ENCODE results near the gene PRTN3.

The PRTN3 gene

DNA sequence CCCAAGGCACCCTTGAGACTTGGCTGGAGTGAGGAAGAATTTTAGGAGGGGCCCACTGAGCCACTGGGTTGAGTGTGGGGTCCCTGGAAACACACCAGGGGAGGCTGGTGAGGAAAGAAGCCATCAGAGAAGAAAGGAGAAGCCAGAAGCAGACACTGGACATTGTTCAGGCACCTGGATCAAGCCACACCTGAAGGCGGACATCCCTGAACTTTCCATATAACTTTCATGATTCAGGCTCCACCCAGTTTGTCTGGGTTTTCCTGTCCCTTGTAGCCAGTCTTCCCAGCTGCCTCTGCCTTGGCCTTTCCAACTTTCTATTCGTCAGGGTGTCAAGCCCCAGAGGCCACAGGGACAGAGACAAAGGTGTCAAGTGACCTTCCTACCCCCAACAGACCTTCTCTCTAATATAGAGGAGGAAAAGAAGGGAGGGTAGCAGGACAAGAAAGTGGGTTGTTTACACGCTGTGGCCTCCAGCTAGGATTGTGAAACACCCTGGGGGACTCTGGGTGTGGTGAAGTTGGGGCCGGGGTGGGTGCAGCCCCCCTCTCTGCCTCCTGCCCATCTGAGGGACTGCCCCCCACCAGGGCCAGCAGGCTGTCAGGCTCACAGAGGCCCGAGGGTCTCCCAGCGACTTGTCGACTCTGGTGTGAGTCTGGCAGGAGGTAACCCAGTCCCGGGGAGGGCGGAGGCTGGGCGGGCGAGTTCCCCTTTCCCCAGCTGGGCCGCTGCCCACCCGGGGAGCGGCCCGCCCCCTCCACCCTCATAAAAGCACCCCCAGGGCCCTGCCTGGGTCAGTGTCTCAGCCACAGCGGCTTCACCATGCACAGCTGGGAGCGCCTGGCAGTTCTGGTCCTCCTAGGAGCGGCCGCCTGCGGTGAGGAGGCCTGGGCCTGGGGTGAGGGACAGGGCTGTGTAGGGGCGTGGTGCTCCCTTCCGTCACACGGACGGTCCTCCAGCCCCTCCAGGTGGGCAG is 18.4 kb downstream of the PRTN3 start, which contains the start of gene CFD:
Gene CFD (plus strand): TSS at position 797 of the 976 bp plus-strand sequence. CDS start 26 bp downstream, at position 823.
- H3K27me3 Mint-ChIP-seq = peaks cover 7% of the 10 kb centered on the region
- H3K4me3 Mint-ChIP-seq = no peak within 1 kb of the TSS
- peaks cover 13% of the 10 kb centered on the region for H3K4me1 Mint-ChIP-seq (ENCODE audit: low read depth)
- no peak within 1 kb of the TSS for H3K27ac Mint-ChIP-seq
- H3K36me3 Mint-ChIP-seq (ENCODE audit: low read depth) = no peaks in the 10 kb centered on the region
- H3K9me3 Mint-ChIP-seq = no peaks in the 10 kb centered on the region

DNA sequence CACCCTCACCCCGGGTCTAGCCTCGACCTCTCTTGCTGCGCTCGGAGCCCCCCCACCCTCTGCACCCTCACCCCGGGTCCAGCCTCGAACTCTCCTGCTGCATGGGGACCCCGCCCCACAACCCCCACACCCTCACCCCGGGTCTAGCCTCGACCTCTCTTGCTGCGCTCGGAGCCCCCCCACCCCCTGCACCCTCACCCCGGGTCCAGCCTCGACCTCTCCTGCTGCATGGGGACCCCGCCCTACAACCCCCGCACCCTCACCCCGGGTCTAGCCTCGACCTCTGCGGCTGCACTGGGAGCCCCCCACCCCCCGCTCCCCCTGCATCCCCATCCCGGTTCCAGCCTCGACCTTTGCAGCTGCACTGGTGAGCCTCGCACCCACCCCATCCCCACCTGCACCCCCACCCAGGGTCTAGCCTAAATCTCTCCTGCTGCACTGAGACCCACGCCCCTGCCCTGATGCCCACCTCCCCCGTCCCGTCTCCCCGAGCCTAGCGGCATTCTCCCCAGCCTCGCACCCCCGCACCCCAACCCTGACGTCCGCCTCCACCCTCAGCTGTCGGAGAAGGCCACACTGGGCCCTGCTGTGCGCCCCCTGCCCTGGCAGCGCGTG is 20.4 kb downstream of the PRTN3 start:
- Mint-ChIP-seq H3K27ac (no peak overlapping the region), H3K4me3 (no peak overlapping the region), H3K36me3 (ENCODE audit: low read depth) (no peaks in the 10 kb centered on the region), H3K9me3 (no peaks in the 10 kb centered on the region), H3K27me3 (peaks cover 7% of the 10 kb centered on the region), H3K4me1 (ENCODE audit: low read depth) (peaks cover 13% of the 10 kb centered on the region)

DNA sequence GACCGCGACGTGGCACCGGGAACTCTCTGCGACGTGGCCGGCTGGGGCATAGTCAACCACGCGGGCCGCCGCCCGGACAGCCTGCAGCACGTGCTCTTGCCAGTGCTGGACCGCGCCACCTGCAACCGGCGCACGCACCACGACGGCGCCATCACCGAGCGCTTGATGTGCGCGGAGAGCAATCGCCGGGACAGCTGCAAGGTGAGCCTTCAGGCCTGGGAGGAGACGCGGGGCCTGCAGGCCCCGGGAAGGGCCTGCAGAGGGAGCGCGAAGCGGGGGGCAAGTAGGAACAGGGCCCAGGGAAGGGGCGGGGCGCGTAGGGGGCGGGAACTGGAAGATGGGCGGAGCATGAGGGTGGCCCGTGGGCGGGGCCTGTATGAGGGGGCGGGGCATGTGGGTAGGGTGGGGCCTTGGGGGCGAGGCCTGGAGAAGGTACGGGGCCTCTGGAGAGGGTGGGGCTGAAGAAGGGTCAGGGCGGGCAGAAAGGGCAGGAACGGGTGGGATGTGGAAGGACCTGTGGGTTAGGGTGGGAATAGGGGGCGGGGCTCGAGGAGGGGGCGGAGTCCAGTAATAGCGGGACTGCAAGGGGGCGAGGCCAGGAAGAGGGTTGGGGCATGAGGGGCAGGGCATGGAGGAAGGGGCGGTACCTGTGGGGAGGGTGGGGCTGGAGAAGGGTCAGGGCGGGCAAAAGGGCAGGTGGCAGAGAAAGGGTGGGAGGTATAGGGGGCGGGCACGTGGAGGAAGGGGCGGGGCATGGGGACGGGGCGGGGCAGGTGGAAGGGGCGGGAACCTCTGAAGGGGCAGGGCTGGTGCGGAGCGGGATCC is 21.2 kb downstream of the PRTN3 start:
- H3K4me3 Mint-ChIP-seq = no peak overlapping the region
- peaks cover 7% of the 10 kb centered on the region for H3K27me3 Mint-ChIP-seq
- peaks cover 13% of the 10 kb centered on the region for H3K4me1 Mint-ChIP-seq (ENCODE audit: low read depth)
- H3K36me3 Mint-ChIP-seq (ENCODE audit: low read depth) = no peaks in the 10 kb centered on the region
- H3K9me3 Mint-ChIP-seq = no peaks in the 10 kb centered on the region
- H3K27ac Mint-ChIP-seq = no peak overlapping the region

DNA sequence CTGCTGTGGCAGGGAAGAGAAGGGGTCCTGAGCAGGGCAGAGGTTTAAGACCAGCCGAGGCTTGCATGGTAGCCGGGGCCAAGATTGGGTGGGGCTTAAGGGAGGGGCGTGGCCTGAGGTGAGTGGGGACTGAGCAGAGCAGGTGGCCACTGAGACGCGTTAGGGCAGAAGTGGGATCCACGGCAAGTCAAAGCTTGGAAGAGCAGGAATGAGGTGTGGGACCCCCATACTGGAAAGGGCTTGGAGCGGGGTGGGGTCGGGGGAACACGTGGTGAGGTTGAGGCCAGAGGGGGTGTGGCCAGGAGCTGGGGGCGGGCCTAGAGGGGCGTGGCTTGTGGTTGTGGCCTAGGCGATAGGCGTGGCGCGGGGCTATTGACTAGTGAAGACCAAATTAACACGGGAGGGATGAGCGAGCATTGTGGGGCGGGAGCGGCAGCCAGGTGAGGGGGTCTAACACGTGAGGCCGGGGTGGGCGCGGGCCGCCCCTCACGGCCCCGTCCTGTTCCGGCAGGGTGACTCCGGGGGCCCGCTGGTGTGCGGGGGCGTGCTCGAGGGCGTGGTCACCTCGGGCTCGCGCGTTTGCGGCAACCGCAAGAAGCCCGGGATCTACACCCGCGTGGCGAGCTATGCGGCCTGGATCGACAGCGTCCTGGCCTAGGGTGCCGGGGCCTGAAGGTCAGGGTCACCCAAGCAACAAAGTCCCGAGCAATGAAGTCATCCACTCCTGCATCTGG is 21.9 kb downstream of the PRTN3 start:
- Mint-ChIP-seq H3K36me3 (ENCODE audit: low read depth) (peaks cover 4% of the 10 kb centered on the region), H3K4me3 (peak overlapping the region; percentile 45), H3K27ac (no peak overlapping the region), H3K27me3 (peaks cover 7% of the 10 kb centered on the region), H3K4me1 (ENCODE audit: low read depth) (peaks cover 13% of the 10 kb centered on the region), H3K9me3 (no peaks in the 10 kb centered on the region)

DNA sequence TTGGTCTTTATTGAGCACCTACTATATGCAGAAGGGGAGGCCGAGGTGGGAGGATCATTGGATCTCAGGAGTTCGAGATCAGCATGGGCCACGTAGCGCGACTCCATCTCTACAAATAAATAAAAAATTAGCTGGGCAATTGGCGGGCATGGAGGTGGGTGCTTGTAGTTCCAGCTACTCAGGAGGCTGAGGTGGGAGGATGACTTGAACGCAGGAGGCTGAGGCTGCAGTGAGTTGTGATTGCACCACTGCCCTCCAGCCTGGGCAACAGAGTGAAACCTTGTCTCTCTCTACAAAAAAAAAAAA is 22.5 kb downstream of the PRTN3 start:
- H3K9me3 Mint-ChIP-seq = no peaks in the 10 kb centered on the region
- H3K4me1 Mint-ChIP-seq (ENCODE audit: low read depth) = peaks cover 13% of the 10 kb centered on the region
- H3K27me3 Mint-ChIP-seq = peaks cover 5% of the 10 kb centered on the region
- peaks cover 4% of the 10 kb centered on the region for H3K36me3 Mint-ChIP-seq (ENCODE audit: low read depth)
- no peak overlapping the region for H3K27ac Mint-ChIP-seq
- H3K4me3 Mint-ChIP-seq = no peak overlapping the region

DNA sequence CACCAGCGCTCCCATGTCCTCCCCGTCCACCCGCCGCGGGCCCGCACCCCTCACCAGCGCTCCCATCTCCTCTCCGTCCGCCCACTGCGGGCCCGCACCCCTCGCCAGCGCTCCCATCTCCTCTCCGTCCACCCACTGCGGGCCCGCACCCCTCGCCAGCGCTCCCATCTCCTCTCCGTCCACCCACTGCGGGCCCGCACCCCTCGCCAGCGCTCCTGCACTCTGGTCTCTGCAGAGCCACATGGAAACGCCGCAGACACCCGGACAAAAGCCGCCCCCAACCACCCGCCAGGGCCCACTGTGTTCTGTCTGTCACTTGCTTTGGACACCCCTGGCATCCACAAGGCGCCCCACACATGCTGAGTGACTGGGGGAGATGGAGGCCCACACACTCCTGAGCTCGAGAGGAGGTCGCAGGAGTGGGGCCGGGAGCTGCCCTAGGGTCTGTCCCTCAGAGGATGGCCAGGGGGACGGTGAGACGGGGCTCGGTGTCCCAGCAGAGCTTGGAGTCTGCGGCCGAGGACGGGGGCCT is 26.0 kb downstream of the PRTN3 start:
- H3K9me3 Mint-ChIP-seq = no peaks in the 10 kb centered on the region
- H3K27me3 Mint-ChIP-seq = no peaks in the 10 kb centered on the region
- no peak overlapping the region for H3K4me3 Mint-ChIP-seq
- H3K27ac Mint-ChIP-seq = no peak overlapping the region
- peaks cover 13% of the 10 kb centered on the region for H3K36me3 Mint-ChIP-seq (ENCODE audit: low read depth)
- peaks cover 16% of the 10 kb centered on the region for H3K4me1 Mint-ChIP-seq (ENCODE audit: low read depth)

DNA sequence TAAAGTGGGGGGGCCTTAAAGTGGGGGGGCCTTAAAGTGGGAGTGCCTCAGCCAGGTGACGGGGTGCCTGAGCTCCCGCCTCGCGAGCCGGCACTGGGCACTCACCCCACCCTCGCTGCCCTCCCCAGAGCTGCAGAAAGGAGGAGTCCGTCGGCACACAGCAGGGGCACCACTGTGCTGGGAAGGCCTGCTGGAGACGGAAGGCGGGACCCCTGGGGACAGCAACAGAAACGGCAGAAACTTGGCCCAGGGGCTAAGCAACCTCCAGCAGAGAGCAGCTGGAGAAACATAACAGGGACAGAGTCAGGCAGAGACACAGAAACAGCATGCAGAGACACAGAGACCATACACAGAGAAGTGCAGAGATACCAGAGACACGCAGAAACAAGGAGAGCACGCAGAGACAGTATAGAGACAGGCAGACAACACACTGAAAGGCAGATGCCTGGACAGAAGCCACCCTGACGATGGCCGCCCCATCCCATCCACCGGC is 26.5 kb downstream of the PRTN3 start:
- Mint-ChIP-seq H3K27ac (no peak overlapping the region), H3K9me3 (no peaks in the 10 kb centered on the region), H3K36me3 (ENCODE audit: low read depth) (peaks cover 13% of the 10 kb centered on the region)

DNA sequence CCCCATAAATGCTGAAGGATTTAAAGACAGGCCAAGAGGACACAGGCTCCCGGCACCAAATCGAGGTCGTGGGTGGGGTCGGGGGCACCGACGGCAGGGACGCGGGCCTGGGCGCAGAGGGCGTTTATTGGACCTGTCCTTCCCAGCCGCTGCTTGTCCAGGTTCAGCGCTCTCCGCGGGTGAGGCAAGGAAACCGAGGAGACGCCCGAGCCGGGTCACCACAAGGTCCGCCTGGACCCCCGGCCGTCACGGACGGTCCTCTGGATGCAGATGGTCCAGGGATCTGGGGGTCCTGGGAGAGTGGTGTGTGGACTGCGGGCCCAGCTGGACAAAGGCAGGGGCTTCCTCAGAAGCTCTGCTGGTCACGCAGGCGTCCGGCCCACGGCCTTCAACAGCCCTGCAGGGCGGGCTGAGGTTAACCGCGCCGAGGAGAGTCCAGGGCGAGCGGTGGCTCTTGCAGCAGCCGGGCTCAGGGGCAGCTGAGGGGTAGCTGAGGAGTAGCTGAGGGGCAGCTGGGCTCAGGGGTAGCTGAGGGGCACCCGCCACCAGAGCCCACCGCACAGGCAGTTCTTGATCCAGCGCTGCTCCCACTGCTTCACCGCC is 27.2 kb downstream of the PRTN3 start:
- Mint-ChIP-seq H3K27ac (no peak overlapping the region), H3K4me1 (ENCODE audit: low read depth) (peaks cover 20% of the 10 kb centered on the region), H3K27me3 (no peaks in the 10 kb centered on the region), H3K4me3 (no peak overlapping the region), H3K9me3 (no peaks in the 10 kb centered on the region), H3K36me3 (ENCODE audit: low read depth) (peaks cover 13% of the 10 kb centered on the region)

More for the DNA sequence above, 26.5 kb downstream of the PRTN3 start:
- Mint-ChIP-seq H3K4me3 (no peak overlapping the region), H3K4me1 (ENCODE audit: low read depth) (peaks cover 21% of the 10 kb centered on the region), H3K27me3 (no peaks in the 10 kb centered on the region)

DNA sequence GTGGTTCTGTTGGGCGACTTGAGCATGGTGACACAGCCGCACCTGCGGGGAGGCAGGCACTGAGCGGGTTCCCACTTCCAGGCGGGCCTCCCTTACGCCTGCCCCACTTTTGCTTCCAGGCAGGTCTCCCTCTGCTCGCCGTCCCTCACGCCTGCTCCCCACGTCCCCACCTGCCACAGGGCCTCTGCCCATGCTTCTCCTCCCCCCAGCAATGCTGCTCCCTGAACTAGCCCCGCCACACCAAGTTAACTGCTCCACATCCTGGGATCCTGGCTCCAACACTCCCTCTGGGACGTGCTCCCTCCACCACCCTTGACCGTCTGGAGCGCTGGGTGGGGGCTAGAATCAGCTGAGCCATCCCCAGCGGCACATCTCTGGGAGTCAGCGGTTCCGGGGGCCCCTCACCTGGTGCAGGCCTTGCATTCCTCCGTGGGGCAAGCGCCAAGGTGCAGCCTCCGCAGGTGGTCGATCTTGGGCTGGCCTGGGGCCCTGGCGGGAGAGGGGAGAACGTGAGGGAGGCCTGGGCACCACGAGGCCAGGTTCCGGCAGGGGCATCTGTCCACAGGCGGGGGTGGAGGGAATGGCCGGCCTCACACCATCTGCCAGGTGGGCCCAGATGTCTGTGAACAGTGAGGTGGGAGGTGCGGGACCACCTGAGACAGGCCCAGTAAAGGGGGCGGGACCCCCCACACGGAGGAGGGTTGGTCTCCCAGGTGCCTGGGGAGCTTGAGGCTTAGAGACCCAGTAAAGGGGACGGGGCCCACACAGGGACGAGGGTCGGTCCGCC is 27.9 kb downstream of the PRTN3 start:
- H3K27me3 Mint-ChIP-seq = no peaks in the 10 kb centered on the region
- H3K36me3 Mint-ChIP-seq (ENCODE audit: low read depth) = peaks cover 13% of the 10 kb centered on the region
- no peak overlapping the region for H3K4me3 Mint-ChIP-seq
- no peaks in the 10 kb centered on the region for H3K9me3 Mint-ChIP-seq
- H3K4me1 Mint-ChIP-seq (ENCODE audit: low read depth) = peaks cover 14% of the 10 kb centered on the region
- no peak overlapping the region for H3K27ac Mint-ChIP-seq

DNA sequence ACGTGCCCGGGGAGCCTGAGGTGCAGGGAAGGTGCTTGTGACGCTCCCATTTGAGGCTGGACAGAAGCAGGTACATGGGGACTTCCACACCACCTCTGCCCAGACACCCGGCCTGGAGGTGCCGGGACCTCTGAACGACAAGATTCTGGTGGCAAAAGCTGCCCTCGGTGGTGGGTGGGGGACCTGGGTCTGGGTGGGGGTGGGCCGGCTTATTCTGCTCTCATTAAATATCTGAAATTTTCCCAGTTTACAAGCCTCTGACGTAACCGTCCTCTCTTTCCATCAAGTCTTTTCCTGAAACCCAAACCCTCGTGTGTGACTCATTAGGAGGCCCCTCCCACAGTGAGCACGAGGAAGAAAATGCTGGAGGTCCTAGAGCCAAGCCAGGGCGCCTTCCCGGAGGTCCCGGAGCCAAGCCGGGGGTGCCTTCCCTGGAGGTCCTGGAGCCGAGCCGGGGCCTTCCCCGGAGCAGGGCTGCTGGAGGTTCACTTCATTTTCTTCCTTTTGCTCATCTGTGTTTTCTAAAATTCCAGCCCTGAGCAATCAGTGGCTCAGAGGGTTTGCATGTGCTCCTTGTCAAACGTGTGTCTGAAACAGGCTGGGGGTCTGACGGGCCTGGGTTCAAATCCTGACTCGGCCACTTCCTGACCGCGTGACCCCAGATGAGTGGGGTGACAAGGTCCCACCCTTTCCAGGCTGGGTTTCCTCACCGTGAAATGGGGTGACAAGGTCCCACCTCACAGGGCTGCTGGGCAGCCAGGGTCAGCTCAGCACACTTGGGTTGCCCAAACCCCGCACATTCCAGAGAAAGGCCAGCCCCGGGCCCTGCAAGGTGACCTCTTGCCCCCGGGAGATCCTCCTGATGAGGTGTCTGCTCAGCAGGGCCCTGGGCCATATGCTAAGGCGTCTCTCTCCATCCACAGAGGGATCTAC is 28.7 kb downstream of the PRTN3 start:
- Mint-ChIP-seq H3K4me1 (ENCODE audit: low read depth) (peaks cover 12% of the 10 kb centered on the region), H3K36me3 (ENCODE audit: low read depth) (peaks cover 13% of the 10 kb centered on the region), H3K27me3 (no peaks in the 10 kb centered on the region), H3K9me3 (no peaks in the 10 kb centered on the region), H3K4me3 (no peak overlapping the region), H3K27ac (no peak overlapping the region)

DNA sequence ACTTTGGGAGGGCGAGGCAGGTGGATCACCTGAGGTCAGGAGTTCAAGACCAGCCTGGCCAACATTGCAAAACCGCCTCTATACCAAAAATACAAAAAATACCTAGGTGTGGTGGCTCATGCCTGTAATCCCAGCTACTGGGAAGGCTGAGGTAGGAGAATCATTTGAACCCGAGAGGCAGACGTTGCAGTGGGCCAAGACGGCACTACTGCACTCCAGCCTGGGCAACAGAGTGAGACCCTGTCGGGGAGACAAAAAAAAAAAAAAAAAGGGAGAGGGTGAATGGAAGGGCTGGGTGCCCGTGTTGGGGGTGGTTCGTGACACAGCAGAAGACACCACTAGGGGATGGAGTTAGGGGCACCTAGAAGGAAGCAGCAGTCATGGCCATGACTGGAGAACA is 29.5 kb downstream of the PRTN3 start:
- Mint-ChIP-seq H3K9me3 (no peaks in the 10 kb centered on the region), H3K4me3 (no peak overlapping the region)

DNA sequence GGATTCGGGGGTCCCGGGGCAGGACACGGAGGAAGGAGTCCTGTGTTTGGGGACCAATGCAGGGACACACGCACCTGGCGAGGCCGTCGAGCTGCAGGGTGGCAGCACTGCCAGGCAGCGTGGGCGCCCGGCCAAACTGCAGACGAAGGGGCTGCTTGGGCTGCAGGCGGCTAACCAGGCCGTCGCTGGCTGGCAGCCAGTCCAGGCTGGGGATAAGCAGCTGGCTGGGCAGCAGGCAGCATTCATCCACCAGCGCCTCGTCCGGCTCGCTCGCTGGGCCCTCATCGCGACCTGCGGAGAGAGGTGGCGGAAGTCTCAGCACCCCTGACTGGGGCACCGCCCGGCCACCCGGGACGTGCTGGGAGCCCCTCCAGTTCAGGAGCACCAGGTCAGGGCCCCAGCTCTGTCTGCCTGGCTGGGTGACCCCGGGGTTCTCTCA is 30.2 kb downstream of the PRTN3 start:
- Mint-ChIP-seq H3K27me3 (no peaks in the 10 kb centered on the region), H3K4me1 (ENCODE audit: low read depth) (peaks cover 12% of the 10 kb centered on the region), H3K4me3 (no peak overlapping the region), H3K36me3 (ENCODE audit: low read depth) (peaks cover 18% of the 10 kb centered on the region), H3K27ac (no peak overlapping the region), H3K9me3 (no peaks in the 10 kb centered on the region)

More for the DNA sequence above, 29.5 kb downstream of the PRTN3 start:
- H3K27ac Mint-ChIP-seq = no peak overlapping the region
- no peaks in the 10 kb centered on the region for H3K27me3 Mint-ChIP-seq
- peaks cover 13% of the 10 kb centered on the region for H3K36me3 Mint-ChIP-seq (ENCODE audit: low read depth)
- peaks cover 12% of the 10 kb centered on the region for H3K4me1 Mint-ChIP-seq (ENCODE audit: low read depth)

Data from stimulated activated naive CD8-positive, alpha-beta T cell treated with anti-CD3 and anti-CD28 coated beads, Interleukin-15, Interleukin-2, amounts not matched to agents 100 ng/mL and 50 ng/mL, for 24 hours (primary cell).